Adrenal gland (tissue), 12 donors: Measurements from ENCODE around the gene RIMKLB. TPM values are rescaled to one million over a fixed set of nuclear protein-coding genes. Genes with fewer than 3 reads are reported as not detected.
A peak's percentile ranks its signal among the peaks of the same experiment; 100 is the strongest.

Source experiments
- DNase-seq, 7 donors: peaks; one replicate each; pipeline ENCODE4 v3.0.0-alpha.2; 2019 to 2020
- H3K27ac ChIP-seq, 5 donors: fragments of 200-600 bp; sonication (generic) in 4 of 5; 1 replicate in 3 of 5; 2 replicates in 2 of 5; pipeline versions ENCODE4 v1.5.1 to v1.8.0; 2016 to 2020; ENCODE audit warnings: mild to moderate bottlenecking in 1 of 5
- H3K27me3 ChIP-seq: fragments of 200-600 bp; 2 replicates; pipeline ENCODE4 v1.8.0; 2021
- H3K36me3 ChIP-seq, 2 donors: fragments of 200-600 bp; replicated peaks in 1 of 2; 1 replicate in 1 of 2; 2 replicates in 1 of 2; pipeline versions ENCODE4 v1.5.1 to v1.8.0; 2018 to 2022
- H3K4me1 ChIP-seq, 2 donors: fragments of 200-600 bp; replicated peaks in 1 of 2; 1 replicate in 1 of 2; 2 replicates in 1 of 2; pipeline versions ENCODE4 v1.5.1 to v1.8.0; 2018 to 2021
- H3K4me3 ChIP-seq, 4 donors: fragments of 200-600 bp; sonication (generic) in 3 of 4; one replicate each; pipeline ENCODE4 v1.5.1; 2016 to 2018
- H3K9me3 ChIP-seq, 3 donors: fragments of 200-600 bp; sonication (generic) in 1 of 3; replicated peaks in 1 of 3; 1 replicate in 2 of 3; 2 replicates in 1 of 3; pipeline versions ENCODE4 v1.5.1 to v1.8.0; 2016 to 2021
- POLR2A ChIP-seq, 2 donors: fragments of 450-650 bp; IDR thresholded peaks; one replicate each; pipeline ENCODE4 v1.6.1; 2017; ENCODE audit warnings: antibody characterized with exemption in 2 of 2, mild to moderate bottlenecking in 2 of 2, moderate library complexity in 1 of 2
- WGBS, 4 donors: extraction: QIAGEN DNeasy Blood & Tissue Kit in 2 of 4; methylation state at CpG; one replicate each; pipeline versions ENCODE4 v1.1.5 to v1.1.7; 2013 to 2017; 5-methylcytosine and 5-hydroxymethylcytosine counted together
- intact Hi-C, 2 donors: fragments of 100-400 bp; cut with DNase I; formaldehyde crosslinking; loops; one replicate each; pipeline versions ENCODE4 v1.14.1 to v1.15.0; 2022 to 2023
- polyA plus RNA-seq, 3 donors: library from polyadenylated mRNA; stranded (reverse); fragments of 200-250 nt in 2 of 3; fragments of 350-450 nt in 1 of 3; fragmentation: Illumina TruSeq in 1 of 3; extraction: RNeasy Lipid Tissue Mini Kit (QIAGEN cat#74804) in 1 of 3; gene quantifications; one replicate each; pipeline ENCODE4 v1.2.3, GENCODE V29; 2013 to 2014
- total RNA-seq, 9 donors: library from RNA; depleted of rRNA in 4 of 9; stranded (reverse); fragments of >200 nt in 4 of 9; fragments of 120-200 nt in 1 of 9; fragmentation: NEBNext Ultra II Directional in 1 of 9; extraction: Animal tissue kit (Norgen Biotek cat#: 25700) in 1 of 9; gene quantifications; one replicate each; pipeline versions ENCODE4 v1.1.0 to v1.2.4, GENCODE V29; 2013 to 2023
- TF ChIP-seq, protein P1 (sequence below), 6 experiments: fragments of 450-650 bp in 4 of 6; fragments of 200-600 bp in 2 of 6; sonication (generic) in 1 of 6; IDR thresholded peaks; 1 replicate in 5 of 6; 2 replicates in 1 of 6; pipeline versions ENCODE4 v1.5.1 to v1.8.0; 2016 to 2021; ENCODE audit warnings: antibody characterized with exemption in 6 of 6, mild to moderate bottlenecking in 2 of 6, moderate library complexity in 1 of 6
- donor health status: healthy with polysubstance abuse.
- donor health status: Bipolar disorder and iron deficiency.
- donor health status: DM: yes; HTN: yes; CAD: no.
- donor health status: DM: no; HTN: no; CAD: no.
- donor health status: DM: no; HTN: no; CAD: no.
- donor health status: DM: yes; HTN: yes; CAD: no.

The RIMKLB gene
- total and polyA plus RNA-seq, 12 donors = 10.0 to 225 (median 22.1) TPM

DNA sequence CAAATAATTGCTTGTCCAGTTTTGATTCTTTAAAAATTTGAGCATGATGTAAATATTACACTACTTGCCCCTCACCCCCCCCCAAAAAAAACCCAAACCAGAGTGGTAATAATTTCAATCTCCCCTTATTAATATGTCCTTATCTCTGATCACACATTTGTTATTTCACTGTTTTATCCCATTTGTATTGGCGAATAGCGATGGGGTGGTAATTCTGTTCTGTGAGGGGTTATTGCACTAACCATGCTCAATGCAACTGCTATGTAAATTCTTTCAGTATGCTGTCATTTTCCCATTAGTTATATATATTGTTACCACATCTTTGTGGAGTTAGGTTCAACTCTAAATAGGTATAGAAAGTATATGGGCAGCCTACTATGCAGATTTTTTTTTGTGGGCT lies 1.1 kb downstream of the RIMKLB start:
- intact Hi-C loops = no loop called here

GRCh38 chr12:8699714-8700113 lies 1.9 kb downstream of the RIMKLB start:
- peak overlapping the region in 1 of 4 donors; percentile 83 for H3K4me3 ChIP-seq

More for the DNA sequence above, 1.1 kb downstream of the RIMKLB start:
- WGBS, 4 donors = 16 to 45% (median 29%) methylated on average over 2 of the region's 2 CpGs
- Histone ChIP-seq H3K4me1 (peaks cover 6 to 35% of the 10 kb centered on the region in 2 donors), H3K27me3 (no peaks in the 10 kb centered on the region), H3K4me3 (peak overlapping the region in 2 of 4 donors; percentile 83 to 99), H3K9me3 (no peaks in the 10 kb centered on the region), H3K36me3 (no peaks in the 10 kb centered on the region), H3K27ac (peak overlapping the region in 2 of 5 donors; percentile 91 to 92)
- DNase-seq = no peak
- TF ChIP-seq, protein P1, sequence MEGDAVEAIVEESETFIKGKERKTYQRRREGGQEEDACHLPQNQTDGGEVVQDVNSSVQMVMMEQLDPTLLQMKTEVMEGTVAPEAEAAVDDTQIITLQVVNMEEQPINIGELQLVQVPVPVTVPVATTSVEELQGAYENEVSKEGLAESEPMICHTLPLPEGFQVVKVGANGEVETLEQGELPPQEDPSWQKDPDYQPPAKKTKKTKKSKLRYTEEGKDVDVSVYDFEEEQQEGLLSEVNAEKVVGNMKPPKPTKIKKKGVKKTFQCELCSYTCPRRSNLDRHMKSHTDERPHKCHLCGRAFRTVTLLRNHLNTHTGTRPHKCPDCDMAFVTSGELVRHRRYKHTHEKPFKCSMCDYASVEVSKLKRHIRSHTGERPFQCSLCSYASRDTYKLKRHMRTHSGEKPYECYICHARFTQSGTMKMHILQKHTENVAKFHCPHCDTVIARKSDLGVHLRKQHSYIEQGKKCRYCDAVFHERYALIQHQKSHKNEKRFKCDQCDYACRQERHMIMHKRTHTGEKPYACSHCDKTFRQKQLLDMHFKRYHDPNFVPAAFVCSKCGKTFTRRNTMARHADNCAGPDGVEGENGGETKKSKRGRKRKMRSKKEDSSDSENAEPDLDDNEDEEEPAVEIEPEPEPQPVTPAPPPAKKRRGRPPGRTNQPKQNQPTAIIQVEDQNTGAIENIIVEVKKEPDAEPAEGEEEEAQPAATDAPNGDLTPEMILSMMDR (IDR thresholded peaks at IDR 0.05) = no peak
- no peak for TF ChIP-seq POLR2A (IDR thresholded peaks at IDR 0.05)

DNA sequence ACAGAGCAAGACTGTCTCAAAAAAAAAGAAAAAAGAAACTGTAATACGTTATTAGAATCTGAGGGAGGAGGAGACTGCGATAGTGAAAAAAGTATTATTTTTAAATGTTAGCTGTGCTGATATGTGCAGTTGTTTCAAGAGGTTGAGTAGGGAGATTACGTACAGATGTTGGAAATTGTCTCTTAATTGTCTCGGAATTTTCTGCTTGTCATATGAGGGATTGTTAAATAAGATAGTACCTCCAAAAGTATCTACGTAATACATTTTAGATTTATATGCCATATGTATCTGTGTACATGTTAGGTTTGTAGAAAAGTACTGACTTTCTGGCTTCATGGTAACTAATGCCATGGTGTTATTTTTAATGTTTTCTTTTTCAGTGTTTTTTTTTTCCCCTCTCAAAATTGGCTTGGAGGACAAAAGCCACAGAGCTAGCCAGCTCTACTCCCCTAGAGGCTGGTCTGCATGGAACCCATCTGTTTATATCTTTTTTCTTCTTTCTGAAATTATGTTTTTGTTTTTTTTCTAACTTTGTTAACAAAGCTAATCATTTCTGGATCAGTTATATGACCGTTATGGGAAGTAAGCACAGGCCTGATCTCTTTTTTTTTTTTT lies 3.4 kb downstream of the RIMKLB start:
- H3K4me1 ChIP-seq = peaks cover 6 to 35% of the 10 kb centered on the region in 2 donors
- intact Hi-C loops = no loop called here

More at GRCh38 chr12:8699714-8700113, 1.9 kb downstream of the RIMKLB start:
- no peaks in the 10 kb centered on the region for H3K36me3 ChIP-seq
- 35 to 61% (median 57%) methylated on average over 4 of the region's 4 CpGs for WGBS, 4 donors
- DNase-seq = no peak
- no peak for TF ChIP-seq POLR2A (IDR thresholded peaks at IDR 0.05)
- TF ChIP-seq, protein P1 (IDR thresholded peaks at IDR 0.05) = no peak
- H3K9me3 ChIP-seq = no peaks in the 10 kb centered on the region
- no peaks in the 10 kb centered on the region for H3K27me3 ChIP-seq
- intact Hi-C loops = no loop called here
- H3K4me1 ChIP-seq = peaks cover 6 to 35% of the 10 kb centered on the region in 2 donors
- H3K27ac ChIP-seq = no peak overlapping the region

GRCh38 chr12:8702159-8702558 lies 4.4 kb downstream of the RIMKLB start:
- Histone ChIP-seq H3K9me3 (no peaks in the 10 kb centered on the region), H3K27ac (no peak overlapping the region), H3K4me3 (no peak overlapping the region), H3K36me3 (no peaks in the 10 kb centered on the region), H3K4me1 (peaks cover 6 to 28% of the 10 kb centered on the region in 2 donors), H3K27me3 (no peaks in the 10 kb centered on the region)
- intact Hi-C loops = no loop called here
- TF ChIP-seq POLR2A (IDR thresholded peaks at IDR 0.05) = no peak
- 75 to 80% (median 77%) methylated on average over 4 of the region's 4 CpGs for WGBS, 4 donors
- no peak for DNase-seq

More for the DNA sequence above, 3.4 kb downstream of the RIMKLB start:
- WGBS, 4 donors = 80 to 89% (median 86%) methylated on average over 6 of the region's 6 CpGs
- TF ChIP-seq, protein P1 (IDR thresholded peaks at IDR 0.05) = no peak
- TF ChIP-seq POLR2A (IDR thresholded peaks at IDR 0.05) = no peak
- Histone ChIP-seq H3K9me3 (no peaks in the 10 kb centered on the region), H3K27me3 (no peaks in the 10 kb centered on the region), H3K4me3 (no peak overlapping the region), H3K36me3 (no peaks in the 10 kb centered on the region), H3K27ac (no peak overlapping the region)
- DNase-seq = no peak
